KBM-7 (cell line): ENCODE data around the gene TMEM158.

Source experiments
- DNase-seq: peaks from one replicate; pipeline ENCODE4 v3.0.0-alpha.2; 2015
- in situ Hi-C: fragments of 300-500 bp; cut with MboI; formaldehyde crosslinking; loops from 2 replicates; pipeline ENCODE4 v1.14.3; 2020; ENCODE audit warnings: low sequenced_read_pairs, low pct_unique_long_range_greater_than_20kb, mixed read lengths

Gene TMEM158

GRCh38 chr3:45236964-45237363 is 10.9 kb upstream of the TMEM158 start:
- no peak for DNase-seq
- in situ Hi-C loops, result no loop called here

GRCh38 chr3:45235409-45235808 is 9.3 kb upstream of the TMEM158 start:
- in situ Hi-C loops, result no loop called here

GRCh38 chr3:45234250-45234649 is 8.2 kb upstream of the TMEM158 start:
- in situ Hi-C loops, result no loop called here
- no peak for DNase-seq

More at GRCh38 chr3:45235409-45235808, 9.3 kb upstream of the TMEM158 start:
- DNase-seq, result no peak

GRCh38 chr3:45232521-45232920 is 6.4 kb upstream of the TMEM158 start:
- in situ Hi-C loops, result no loop called here
- DNase-seq, result no peak

GRCh38 chr3:45227946-45228345 is 1.9 kb upstream of the TMEM158 start:
- in situ Hi-C loops, result loop anchor here (10.0 kb wide), 1 partner anchor 267 kb away; no protein-coding TSS in a partner anchor
- no peak for DNase-seq

GRCh38 chr3:45227071-45227820 is 1.2 kb upstream of the TMEM158 start:
- in situ Hi-C loops, result loop anchor here (10.0 kb wide), 1 partner anchor 268 kb away; no protein-coding TSS in a partner anchor

GRCh38 chr3:45225465-45226205 is 452 bp downstream of the TMEM158 start:
- in situ Hi-C loops, result loop anchor here (10.0 kb wide), 1 partner anchor 269 kb away; no protein-coding TSS in a partner anchor
- DNase-seq, result peak; percentile 11

More at GRCh38 chr3:45227071-45227820, 1.2 kb upstream of the TMEM158 start:
- no peak for DNase-seq

GRCh38 chr3:45224824-45225464 is 1.1 kb downstream of the TMEM158 start:
- in situ Hi-C loops, result loop anchor here (10.0 kb wide), 1 partner anchor 270 kb away; no protein-coding TSS in a partner anchor
- peak; percentile 55 for DNase-seq

GRCh38 chr3:45223889-45224727 is 2.0 kb downstream of the TMEM158 start:
- in situ Hi-C loops, result loop anchor here (10.0 kb wide), 1 partner anchor 271 kb away; no protein-coding TSS in a partner anchor
- DNase-seq, result no peak

GRCh38 chr3:45219694-45220093 is 6.4 kb downstream of the TMEM158 start:
- in situ Hi-C loops, result loop anchor here (10.0 kb wide), 2 partner anchors 175 to 275 kb away; no protein-coding TSS in a partner anchor
- no peak for DNase-seq

GRCh38 chr3:45218578-45219390 is 7.3 kb downstream of the TMEM158 start:
- DNase-seq, result no peak
- in situ Hi-C loops, result loop anchor here (10.0 kb wide), 1 partner anchor 174 kb away; no protein-coding TSS in a partner anchor

- in situ Hi-C loops, result loop anchor here (10.0 kb wide), 1 partner anchor 171 kb away; no protein-coding TSS in a partner anchor
- no peak for DNase-seq
Measured at GRCh38 chr3:45216021-45216609, 10.0 kb downstream of the TMEM158 start.

- DNase-seq, result no peak
- in situ Hi-C loops, result loop anchor here (10.0 kb wide), 1 partner anchor 171 kb away; no protein-coding TSS in a partner anchor
Measured at GRCh38 chr3:45215466-45215865, 10.6 kb downstream of the TMEM158 start.

- DNase-seq, result no peak
- in situ Hi-C loops, result loop anchor here (10.0 kb wide), 1 partner anchor 169 kb away; no protein-coding TSS in a partner anchor
Measured at GRCh38 chr3:45214061-45214680, 11.9 kb downstream of the TMEM158 start.

GRCh38 chr3:45212095-45212468 is 14.0 kb downstream of the TMEM158 start:
- no peak for DNase-seq
- in situ Hi-C loops, result loop anchor here (10.0 kb wide), 1 partner anchor 167 kb away; no protein-coding TSS in a partner anchor

GRCh38 chr3:45211466-45212094 is 14.5 kb downstream of the TMEM158 start:
- no peak for DNase-seq
- in situ Hi-C loops, result loop anchor here (10.0 kb wide), 1 partner anchor 167 kb away; no protein-coding TSS in a partner anchor
